ENCODE results near the gene UQCR10. TPM values are rescaled to one million over a fixed set of nuclear protein-coding genes. Genes with fewer than 3 reads are reported as not detected.

The UQCR10 gene
- polyA plus RNA-seq, 1 donor from 2014 or later, result 192 TPM

GRCh38 chr22:29740216-29740615, 27.0 kb upstream of the UQCR10 start:
- no peaks in the 10 kb centered on the region for H3K27me3 ChIP-seq (ENCODE audit: insufficient read depth, low read depth, low read length)
- TF ChIP-seq REST (IDR thresholded peaks at IDR 0.05; ENCODE audit: borderline replicate concordance), result no peak
- TF ChIP-seq TAF1 (IDR thresholded peaks at IDR 0.05; ENCODE audit: low read depth), result no peak
- TF ChIP-seq POLR2AphosphoS5 (IDR thresholded peaks at IDR 0.05), result no peak
- no peak for TF ChIP-seq RAD21 (conservative IDR thresholded peaks at IDR 0.05)
- TF ChIP-seq EP300 (conservative IDR thresholded peaks at IDR 0.05; ENCODE audit: poor library complexity, severe bottlenecking), result no peak
- TF ChIP-seq EZH2 (IDR thresholded peaks at IDR 0.05; ENCODE audit: borderline replicate concordance, insufficient read depth, low read length, poor library complexity, severe bottlenecking), result no peak
- TF ChIP-seq SMC3 (conservative IDR thresholded peaks at IDR 0.05; ENCODE audit: poor library complexity), result no peak
- TF ChIP-seq MXI1 (conservative IDR thresholded peaks at IDR 0.05; ENCODE audit: poor library complexity, severe bottlenecking), result no peak
- TF ChIP-seq CTCF (IDR thresholded peaks at IDR 0.05; ENCODE audit: poor library complexity, severe bottlenecking), result no peak
- H4K20me1 ChIP-seq (ENCODE audit: insufficient read depth), result no peaks in the 10 kb centered on the region
- no peaks in the 10 kb centered on the region for H3K9me3 ChIP-seq (ENCODE audit: low read length)
- H3K9ac ChIP-seq (ENCODE audit: low read length), result no peak overlapping the region
- H2AFZ ChIP-seq (ENCODE audit: low read depth, low read length), result no peak overlapping the region
- no peaks in the 10 kb centered on the region for H3F3A ChIP-seq (ENCODE audit: insufficient read depth, low read length, poor library complexity, severe bottlenecking)
- H3K79me2 ChIP-seq (replicated peaks; ENCODE audit: insufficient read depth, low read length), result no peaks in the 10 kb centered on the region
- no peak overlapping the region for H3K4me3 ChIP-seq (ENCODE audit: low read length)
- H3K4me2 ChIP-seq (ENCODE audit: low read length), result no peak overlapping the region
- H3K36me3 ChIP-seq (ENCODE audit: insufficient read depth, low read length), result no peaks in the 10 kb centered on the region
- no peak overlapping the region for H3K27ac ChIP-seq (ENCODE audit: low read length)
- no peaks in the 10 kb centered on the region for H3K9me2 ChIP-seq (ENCODE audit: insufficient read depth, low read length)

GRCh38 chr22:29741926-29742325, 25.2 kb upstream of the UQCR10 start:
- no peaks in the 10 kb centered on the region for H3F3A ChIP-seq (ENCODE audit: insufficient read depth, low read length, poor library complexity, severe bottlenecking)
- H3K9me3 ChIP-seq (ENCODE audit: low read length), result no peaks in the 10 kb centered on the region
- no peak for TF ChIP-seq POLR2AphosphoS5 (IDR thresholded peaks at IDR 0.05)
- TF ChIP-seq REST (IDR thresholded peaks at IDR 0.05; ENCODE audit: borderline replicate concordance), result no peak
- H3K9ac ChIP-seq (ENCODE audit: low read length), result no peak overlapping the region
- H3K9me2 ChIP-seq (ENCODE audit: insufficient read depth, low read length), result no peaks in the 10 kb centered on the region
- H3K4me3 ChIP-seq (ENCODE audit: low read length), result no peak overlapping the region
- H3K27me3 ChIP-seq (ENCODE audit: insufficient read depth, low read depth, low read length), result no peaks in the 10 kb centered on the region
- no peak overlapping the region for H3K4me2 ChIP-seq (ENCODE audit: low read length)
- H2AFZ ChIP-seq (ENCODE audit: low read depth, low read length), result no peak overlapping the region
- no peaks in the 10 kb centered on the region for H4K20me1 ChIP-seq (ENCODE audit: insufficient read depth)
- H3K79me2 ChIP-seq (replicated peaks; ENCODE audit: insufficient read depth, low read length), result no peaks in the 10 kb centered on the region
- H3K36me3 ChIP-seq (ENCODE audit: insufficient read depth, low read length), result no peaks in the 10 kb centered on the region
- no peak overlapping the region for H3K27ac ChIP-seq (ENCODE audit: low read length)

Data from neural cell (in vitro differentiated cells).